GM21786 (cell line): ENCODE data around the gene NRXN3.
A peak's percentile ranks its signal among the peaks of the same experiment; 100 is the strongest.
"Not testable (repeated sequence)": the region's sequence is repeated elsewhere in the genome, so short reads cannot be mapped to it uniquely, and the experiment has no call there.

ENCODE experiments used
- ATAC-seq: cut with Tn5 transposase; IDR thresholded peaks from one replicate; pipeline ENCODE4 v1.9.1; 2021; ENCODE audit not compliant: unreplicated experiment

The NRXN3 gene

GRCh38 chr14:78566026-78566858 lies 396.1 kb downstream of the NRXN3 start:
- peak; percentile 93 for ATAC-seq

- no peak for ATAC-seq
These were observed 396.6 kb downstream of the NRXN3 start for GRCh38 chr14:78566859-78567172.

- no peak for ATAC-seq
These were observed 397.2 kb downstream of the NRXN3 start for GRCh38 chr14:78567343-78567742.

- not testable (repeated sequence) for ATAC-seq
These were observed 403.6 kb downstream of the NRXN3 start for GRCh38 chr14:78573736-78574135.

GRCh38 chr14:78576437-78577166 lies 406.4 kb downstream of the NRXN3 start:
- no peak for ATAC-seq

GRCh38 chr14:78581229-78581628 lies 411.1 kb downstream of the NRXN3 start:
- no peak for ATAC-seq

GRCh38 chr14:78586681-78587080 lies 416.5 kb downstream of the NRXN3 start:
- no peak for ATAC-seq

- no peak for ATAC-seq
These were observed 418.7 kb downstream of the NRXN3 start for GRCh38 chr14:78588906-78589305.

- no peak for ATAC-seq
These were observed 422.5 kb downstream of the NRXN3 start for GRCh38 chr14:78592616-78593219.

GRCh38 chr14:78593949-78594348 lies 423.8 kb downstream of the NRXN3 start:
- ATAC-seq = no peak

GRCh38 chr14:78595797-78596196 lies 425.6 kb downstream of the NRXN3 start:
- ATAC-seq = no peak

- peak; percentile 91 for ATAC-seq
These were observed 428.1 kb downstream of the NRXN3 start for GRCh38 chr14:78598046-78598920.

- no peak for ATAC-seq
These were observed 435.0 kb downstream of the NRXN3 start for GRCh38 chr14:78605025-78605762.

GRCh38 chr14:78605897-78606500 lies 435.8 kb downstream of the NRXN3 start:
- ATAC-seq = no peak

- ATAC-seq = no peak
These were observed 439.0 kb downstream of the NRXN3 start for GRCh38 chr14:78608998-78609787.

- ATAC-seq = no peak
These were observed 440.8 kb downstream of the NRXN3 start for GRCh38 chr14:78610994-78611393.

GRCh38 chr14:78611796-78612571 lies 441.8 kb downstream of the NRXN3 start:
- ATAC-seq = no peak

GRCh38 chr14:78612666-78613065 lies 442.5 kb downstream of the NRXN3 start:
- no peak for ATAC-seq
